ENCODE data around the gene TAS1R2.

- TF ChIP-seq EZH2 (IDR thresholded peaks at IDR 0.05): no peak
- no peak for TF ChIP-seq POLR2AphosphoS5 (IDR thresholded peaks at IDR 0.05; ENCODE audit: borderline replicate concordance, low read depth, low read length)
- TF ChIP-seq FOXP2 (optimal IDR thresholded peaks at IDR 0.05; ENCODE audit: control extremely low read depth, extremely low read length, insufficient read depth): no peak
Measured at GRCh38 chr1:18861590-18861989, 2.1 kb upstream of the TAS1R2 start.

Data from SK-N-MC (cell line).